ENCODE results near the gene PSORS1C1. TPM values are rescaled to one million over a fixed set of nuclear protein-coding genes. Genes with fewer than 3 reads are reported as not detected.
"Not testable (repeated sequence)": the region's sequence is repeated elsewhere in the genome, so short reads cannot be mapped to it uniquely, and the experiment has no call there.

The PSORS1C1 gene
- polyA plus RNA-seq, 1 donor (not counting 4 experiments of a cell fraction or from before 2014, with no cell fraction given), result 5.7 TPM

GRCh38 chr6:31168606-31169005 is 54.0 kb downstream of the PSORS1C1 start:
- no peaks in the 10 kb centered on the region for H4K20me1 ChIP-seq (ENCODE audit: control insufficient read depth, extremely low read depth, insufficient read depth, low read length)
- no peaks in the 10 kb centered on the region for H3K9me3 ChIP-seq (ENCODE audit: control insufficient read depth, low read depth, low read length)
- dilution Hi-C loops (cut with MboI; ENCODE audit: extremely low pct_ligation_motif_present, low sequenced_read_pairs), result no loop called here
- DNase-seq (ENCODE audit: low read depth, low spot score) (no peak), FAIRE-seq (no peak)
- H3K4me2 ChIP-seq (ENCODE audit: control insufficient read depth, extremely low read depth, insufficient read depth, low read depth, low read length), result no peak overlapping the region
- H3K27me3 ChIP-seq (ENCODE audit: control insufficient read depth, extremely low read depth, insufficient read depth, low read length), result no peaks in the 10 kb centered on the region
- no peaks in the 10 kb centered on the region for H3K9me1 ChIP-seq (ENCODE audit: control insufficient read depth, extremely low read depth, insufficient read depth, low read length)
- peaks cover 0 to 3% of the 10 kb centered on the region in 2 experiments for H3K36me3 ChIP-seq (ENCODE audit: control insufficient read depth in 2 of 2, extremely low read depth in 1 of 2, insufficient read depth in 2 of 2, low read length in 2 of 2)
- H3K4me3 ChIP-seq (ENCODE audit: control insufficient read depth in 2 of 3, extremely low read depth in 1 of 3, insufficient read depth in 2 of 3, low read depth in 1 of 3, low read length in 3 of 3), result no peak overlapping the region
- no peak overlapping the region for H2AFZ ChIP-seq (ENCODE audit: control insufficient read depth, low read length)
- H3K27ac ChIP-seq (ENCODE audit: control insufficient read depth, insufficient read depth, low read length), result no peak overlapping the region
- no peaks in the 10 kb centered on the region for H3K79me2 ChIP-seq (ENCODE audit: control insufficient read depth, insufficient read depth, low read length)
- H3K4me1 ChIP-seq (ENCODE audit: control insufficient read depth, extremely low read depth, insufficient read depth, low read length), result peaks cover 10% of the 10 kb centered on the region
- H3K9ac ChIP-seq (ENCODE audit: control insufficient read depth, extremely low read depth, insufficient read depth, low read length), result no peak overlapping the region
- no peak for TF ChIP-seq EZH2 (IDR thresholded peaks at IDR 0.05; ENCODE audit: low read length)

- FAIRE-seq, result no peak
- Histone ChIP-seq H3K4me3 (ENCODE audit: control insufficient read depth in 2 of 3, extremely low read depth in 1 of 3, insufficient read depth in 2 of 3, low read depth in 1 of 3, low read length in 3 of 3) (no peak overlapping the region), H2AFZ (ENCODE audit: control insufficient read depth, low read length) (no peak overlapping the region), H3K9me3 (ENCODE audit: control insufficient read depth, low read depth, low read length) (no peaks in the 10 kb centered on the region), H3K4me1 (ENCODE audit: control insufficient read depth, extremely low read depth, insufficient read depth, low read length) (peaks cover 8% of the 10 kb centered on the region), H3K9ac (ENCODE audit: control insufficient read depth, extremely low read depth, insufficient read depth, low read length) (no peak overlapping the region), H3K4me2 (ENCODE audit: control insufficient read depth, extremely low read depth, insufficient read depth, low read depth, low read length) (no peak overlapping the region), H3K27me3 (ENCODE audit: control insufficient read depth, extremely low read depth, insufficient read depth, low read length) (no peaks in the 10 kb centered on the region), H4K20me1 (ENCODE audit: control insufficient read depth, extremely low read depth, insufficient read depth, low read length) (no peaks in the 10 kb centered on the region), H3K9me1 (ENCODE audit: control insufficient read depth, extremely low read depth, insufficient read depth, low read length) (no peaks in the 10 kb centered on the region), H3K36me3 (ENCODE audit: control insufficient read depth in 2 of 2, extremely low read depth in 1 of 2, insufficient read depth in 2 of 2, low read length in 2 of 2) (peaks cover 0 to 3% of the 10 kb centered on the region in 2 experiments), H3K79me2 (ENCODE audit: control insufficient read depth, insufficient read depth, low read length) (no peaks in the 10 kb centered on the region), H3K27ac (ENCODE audit: control insufficient read depth, insufficient read depth, low read length) (no peak overlapping the region)
- DNase-seq (ENCODE audit: low read depth, low spot score), result no peak
- no peak for TF ChIP-seq CTCF (optimal IDR thresholded peaks at IDR 0.05 in 1 of 3, IDR thresholded peaks at IDR 0.05 in 1 of 3, conservative IDR thresholded peaks at IDR 0.05 in 1 of 3; ENCODE audit: extremely low read depth in 1 of 3, insufficient read depth in 2 of 3, low read length in 3 of 3)
- TF ChIP-seq EZH2 (IDR thresholded peaks at IDR 0.05; ENCODE audit: low read length), result no peak
- dilution Hi-C loops (cut with MboI; ENCODE audit: extremely low pct_ligation_motif_present, low sequenced_read_pairs), result no loop called here
Measured at GRCh38 chr6:31169123-31169857, 54.7 kb downstream of the PSORS1C1 start.

GRCh38 chr6:31169858-31170599 is 55.4 kb downstream of the PSORS1C1 start:
- H3K79me2 ChIP-seq (ENCODE audit: control insufficient read depth, insufficient read depth, low read length); H3K9me1 ChIP-seq (ENCODE audit: control insufficient read depth, extremely low read depth, insufficient read depth, low read length); H3K9me3 ChIP-seq (ENCODE audit: control insufficient read depth, low read depth, low read length); DNase-seq (ENCODE audit: low read depth, low spot score); H4K20me1 ChIP-seq (ENCODE audit: control insufficient read depth, extremely low read depth, insufficient read depth, low read length); H3K27ac ChIP-seq (ENCODE audit: control insufficient read depth, insufficient read depth, low read length); H3K4me2 ChIP-seq (ENCODE audit: control insufficient read depth, extremely low read depth, insufficient read depth, low read depth, low read length); FAIRE-seq; H2AFZ ChIP-seq (ENCODE audit: control insufficient read depth, low read length); H3K4me3 ChIP-seq (ENCODE audit: control insufficient read depth in 2 of 3, extremely low read depth in 1 of 3, insufficient read depth in 2 of 3, low read depth in 1 of 3, low read length in 3 of 3); H3K36me3 ChIP-seq (ENCODE audit: control insufficient read depth in 2 of 2, extremely low read depth in 1 of 2, insufficient read depth in 2 of 2, low read length in 2 of 2); H3K9ac ChIP-seq (ENCODE audit: control insufficient read depth, extremely low read depth, insufficient read depth, low read length); H3K4me1 ChIP-seq (ENCODE audit: control insufficient read depth, extremely low read depth, insufficient read depth, low read length); dilution Hi-C loops (cut with MboI; ENCODE audit: extremely low pct_ligation_motif_present, low sequenced_read_pairs); H3K27me3 ChIP-seq (ENCODE audit: control insufficient read depth, extremely low read depth, insufficient read depth, low read length): not testable (repeated sequence)

All from keratinocyte (primary cell).